ENCODE results near the gene ARHGAP26. TPM values are rescaled to one million over a fixed set of nuclear protein-coding genes. Genes with fewer than 3 reads are reported as not detected.

ARHGAP26 gene
- total and polyA plus RNA-seq, 2 of the 4 experiments (the other 2 are of a cell fraction): 0.54 to 0.56 TPM

- no peak overlapping the region for H2BK20ac ChIP-seq (ENCODE audit: low read depth, low read length)
- H3K9me1 ChIP-seq (ENCODE audit: insufficient read depth, low read length): no peaks in the 10 kb centered on the region
- in situ Hi-C loops (cut with MboI; ENCODE audit: low sequenced_read_pairs): no loop called here
- H3K23ac ChIP-seq (ENCODE audit: low read depth, low read length): no peak overlapping the region
- no peak overlapping the region for H3K27ac ChIP-seq (ENCODE audit: insufficient read depth, low read length)
- no peaks in the 10 kb centered on the region for H3K9me3 ChIP-seq (ENCODE audit: control insufficient read depth, insufficient read depth, low read length)
- no peak overlapping the region for H2AK9ac ChIP-seq (replicated peaks; ENCODE audit: low read depth, low read length, poor library complexity)
- intact Hi-C loops (cut with micrococcal nuclease): no loop called here
- H4K5ac ChIP-seq (ENCODE audit: low read depth, low read length): no peak overlapping the region
- dilution Hi-C loops (cut with HindIII; ENCODE audit: low sequenced_read_pairs, unreplicated experiment): no loop called here
- no peak for ATAC-seq (ENCODE audit: low read depth)
- no peak overlapping the region for H2BK5ac ChIP-seq (ENCODE audit: low read depth, low read length, poor library complexity, severe bottlenecking)
- H3K4ac ChIP-seq (ENCODE audit: low read depth, low read length): no peak overlapping the region
- no peak overlapping the region for H3K14ac ChIP-seq (replicated peaks; ENCODE audit: low read depth, low read length)
- H2BK120ac ChIP-seq (ENCODE audit: low read depth, low read length): no peak overlapping the region
- no peaks in the 10 kb centered on the region for H3K79me1 ChIP-seq (ENCODE audit: low read depth in 1 of 2, low read length in 2 of 2)
- no peak overlapping the region for H3K4me2 ChIP-seq (ENCODE audit: low read depth, low read length)
- H3K56ac ChIP-seq (ENCODE audit: extremely low read depth, insufficient read depth, low read length): no peak overlapping the region
- H2AFZ ChIP-seq (replicated peaks; ENCODE audit: low read length, poor library complexity): no peak overlapping the region
- H4K8ac ChIP-seq (ENCODE audit: low read depth in 2 of 2, low read length in 2 of 2): no peak overlapping the region
- no peak for DNase-seq
- peaks cover 2% of the 10 kb centered on the region; the same call in 1 of the 2 replicates for H3K4me1 ChIP-seq (ENCODE audit: control insufficient read depth, insufficient read depth, low read length)
- no CpG with 5 or more reads among the region's 4 CpGs for WGBS, 2 experiments (ENCODE audit: extremely low coverage in 2 of 2, insufficient read length in 1 of 2)
- ChIA-PET POLR2A (ENCODE audit: unreplicated experiment) (no interaction called here), CTCF (no interaction called here)
- H2AK5ac ChIP-seq (ENCODE audit: low read depth, low read length): no peak overlapping the region
- peaks cover 18% of the 10 kb centered on the region for H3K27me3 ChIP-seq (ENCODE audit: control insufficient read depth, insufficient read depth, low read length)
- no TSS peak for BruUV-seq (replicated peaks)
- TF ChIP-seq ELK1 (IDR thresholded peaks at IDR 0.05; ENCODE audit: borderline replicate concordance, low read depth, low read length) (no peak), CEBPB (IDR thresholded peaks at IDR 0.05; ENCODE audit: low read depth, low read length) (no peak), CHD1 (IDR thresholded peaks at IDR 0.05; ENCODE audit: low read depth, low read length) (no peak), USF2 (IDR thresholded peaks at IDR 0.05; ENCODE audit: low read depth, low read length) (no peak), BHLHE40 (IDR thresholded peaks at IDR 0.05; ENCODE audit: low read depth, low read length) (no peak), MAZ (IDR thresholded peaks at IDR 0.05; ENCODE audit: borderline replicate concordance, low read depth, low read length) (no peak), NFE2L2 (IDR thresholded peaks at IDR 0.05; ENCODE audit: low read depth, low read length) (no peak), RFX5 (IDR thresholded peaks at IDR 0.05; ENCODE audit: low read depth, low read length) (no peak), POLR2A (IDR thresholded peaks at IDR 0.05; ENCODE audit: low read depth, low read length) (no peak), RCOR1 (IDR thresholded peaks at IDR 0.05; ENCODE audit: insufficient replicate concordance, low read length) (no peak), RAD21 (IDR thresholded peaks at IDR 0.05; ENCODE audit: low read length) (no peak), SMC3 (IDR thresholded peaks at IDR 0.05; ENCODE audit: low read depth, low read length) (no peak), MXI1 (IDR thresholded peaks at IDR 0.05; ENCODE audit: borderline replicate concordance, low read depth, low read length) (no peak), MAFK (IDR thresholded peaks at IDR 0.05; ENCODE audit: low read depth, low read length) (no peak), FOS (IDR thresholded peaks at IDR 0.05; ENCODE audit: low read depth, low read length) (no peak)
- H4K91ac ChIP-seq (ENCODE audit: insufficient read depth, low read depth, low read length): no peak overlapping the region
- no peaks in the 10 kb centered on the region for H4K20me1 ChIP-seq (ENCODE audit: insufficient read depth, low read length)
- H3K9ac ChIP-seq (ENCODE audit: low read depth, low read length): no peak overlapping the region
- no peaks in the 10 kb centered on the region for H3K36me3 ChIP-seq (ENCODE audit: control insufficient read depth, insufficient read depth, low read length)
- no peak overlapping the region for H2BK15ac ChIP-seq (ENCODE audit: low read depth, low read length)
- no peak overlapping the region for H3K18ac ChIP-seq (ENCODE audit: low read depth, low read length)
- H3K4me3 ChIP-seq (ENCODE audit: insufficient read depth, low read depth, low read length): no peak overlapping the region
Measured at GRCh38 chr5:142862594-142862993, 92.4 kb downstream of the ARHGAP26 start.
